HepG2 (cell line): ENCODE results near the gene SDC4. TPM values are rescaled to one million over a fixed set of nuclear protein-coding genes. Genes with fewer than 3 reads are reported as not detected.

Experiments
- CSRNP1 ChIP-seq: sonication (generic); formaldehyde crosslinking; IDR thresholded peaks from 2 replicates; pipeline ENCODE4 v1.8.1; 2023; ENCODE audit warnings: mild to moderate bottlenecking, missing genetic modification reagents
- GATA4 ChIP-seq: sonication (generic); IDR thresholded peaks from 2 replicates; pipeline ENCODE4 v1.6.1; 2016; ENCODE audit warnings: antibody characterized with exemption, low read depth, borderline replicate concordance
- GLI4 ChIP-seq: sonication (generic); formaldehyde crosslinking; IDR thresholded peaks from 2 replicates; pipeline ENCODE4 v1.5.1; 2020; ENCODE audit warnings: missing genetic modification reagents, mild to moderate bottlenecking, moderate library complexity, borderline replicate concordance
- HDAC2 ChIP-seq: sonication (generic); formaldehyde crosslinking; IDR thresholded peaks from 2 replicates; pipeline ENCODE4 v1.4.0; 2020; ENCODE audit warnings: missing genetic modification reagents
- HOMEZ ChIP-seq: IDR thresholded peaks from 2 replicates; pipeline ENCODE4 v1.6.1; 2016; ENCODE audit warnings: low read depth
- MAF1 ChIP-seq: sonication (generic); formaldehyde crosslinking; IDR thresholded peaks from 2 replicates; pipeline ENCODE4 v1.5.0; 2020; ENCODE audit warnings: missing genetic modification reagents, borderline replicate concordance
- MLX ChIP-seq: IDR thresholded peaks from 2 replicates; pipeline ENCODE4 v1.6.1; 2016
- MYC ChIP-seq: sonication (generic); formaldehyde crosslinking; IDR thresholded peaks from 2 replicates; pipeline ENCODE4 v1.9.0; 2021; ENCODE audit warnings: missing genetic modification reagents, borderline replicate concordance
- MZF1 ChIP-seq: sonication (generic); formaldehyde crosslinking; IDR thresholded peaks from 2 replicates; pipeline ENCODE4 v1.8.1; 2023; ENCODE audit warnings: mild to moderate bottlenecking, missing genetic modification reagents, borderline replicate concordance
- NCOA1 ChIP-seq: sonication (generic); formaldehyde crosslinking; IDR thresholded peaks from 2 replicates; pipeline ENCODE4 v1.9.0; 2021; ENCODE audit warnings: missing genetic modification reagents
- SALL2 ChIP-seq: sonication (generic); formaldehyde crosslinking; IDR thresholded peaks from 2 replicates; pipeline ENCODE4 v1.8.1; 2023; ENCODE audit warnings: mild to moderate bottlenecking, missing genetic modification reagents, inconsistent platforms
- SOX5 ChIP-seq: IDR thresholded peaks from 2 replicates; pipeline ENCODE4 v1.6.1; 2016; ENCODE audit warnings: borderline replicate concordance
- STAT5B ChIP-seq: sonication (generic); formaldehyde crosslinking; IDR thresholded peaks from 2 replicates; pipeline ENCODE4 v1.4.0; 2020; ENCODE audit warnings: missing genetic modification reagents
- U2AF2 ChIP-seq: fragments of 200-400 bp; formaldehyde crosslinking; IDR thresholded peaks from 2 replicates; pipeline ENCODE4 v1.6.1; 2017; ENCODE audit warnings: low read depth, mild to moderate bottlenecking, low read length
- YEATS2 ChIP-seq: sonication (generic); formaldehyde crosslinking; IDR thresholded peaks from 2 replicates; pipeline ENCODE4 v1.4.0; 2020; ENCODE audit warnings: missing genetic modification reagents, borderline replicate concordance
- ZFX ChIP-seq: sonication (generic); formaldehyde crosslinking; IDR thresholded peaks from 2 replicates; pipeline ENCODE4 v1.4.0; 2020; ENCODE audit warnings: mild to moderate bottlenecking, low read depth, missing genetic modification reagents, moderate library complexity
- ZFY ChIP-seq: sonication (generic); formaldehyde crosslinking; IDR thresholded peaks from 2 replicates; pipeline ENCODE4 v1.4.0; 2020; ENCODE audit warnings: missing genetic modification reagents
- ZGPAT ChIP-seq: IDR thresholded peaks from 2 replicates; pipeline ENCODE4 v1.6.1; 2016; ENCODE audit warnings: mild to moderate bottlenecking
- ZNF10 ChIP-seq: sonication (generic); formaldehyde crosslinking; IDR thresholded peaks from 2 replicates; pipeline ENCODE4 v1.4.0; 2020; ENCODE audit warnings: mild to moderate bottlenecking, low read depth, missing genetic modification reagents, borderline replicate concordance
- ZNF256 ChIP-seq: sonication (generic); formaldehyde crosslinking; conservative IDR thresholded peaks from 2 replicates; pipeline ENCODE4 v1.4.0; 2020; ENCODE audit warnings: missing genetic modification reagents
- ZNF367 ChIP-seq: sonication (generic); formaldehyde crosslinking; IDR thresholded peaks from 2 replicates; pipeline ENCODE4 v1.4.0; 2020; ENCODE audit warnings: missing genetic modification reagents, borderline replicate concordance
- ZNF570 ChIP-seq: sonication (generic); formaldehyde crosslinking; IDR thresholded peaks from 2 replicates; pipeline ENCODE4 v1.4.0; 2020; ENCODE audit warnings: mild to moderate bottlenecking, missing genetic modification reagents, borderline replicate concordance
- ZNF605 ChIP-seq: sonication (generic); formaldehyde crosslinking; IDR thresholded peaks from 2 replicates; pipeline ENCODE4 v1.8.0; 2022; ENCODE audit warnings: mild to moderate bottlenecking, missing genetic modification reagents
- ZNF644 ChIP-seq: IDR thresholded peaks from 2 replicates; pipeline ENCODE4 v1.6.1; 2016; ENCODE audit warnings: low read depth
- ZNF703 ChIP-seq: sonication (generic); formaldehyde crosslinking; IDR thresholded peaks from 2 replicates; pipeline ENCODE4 v1.5.1; 2020; ENCODE audit warnings: missing genetic modification reagents, mild to moderate bottlenecking, moderate library complexity, borderline replicate concordance
- ZNF841 ChIP-seq: sonication (generic); formaldehyde crosslinking; IDR thresholded peaks from 2 replicates; pipeline ENCODE4 v1.8.1; 2023; ENCODE audit warnings: missing genetic modification reagents, borderline replicate concordance
- polyA plus RNA-seq, 8 experiments: library from polyadenylated mRNA; depleted of rRNA in 3 of 8; stranded (reverse) in 7 of 8; unstranded in 1 of 8; fragments of >200 nt; fragmentation: Illumina TruSeq in 4 of 8; extraction: Trizol in 4 of 8; gene quantifications; 2 replicates each; pipeline versions ENCODE4 v1.2.1 to v1.2.3, GENCODE V29; 2011 to 2016; ENCODE audit warnings: low read depth in 4 of 8, missing spikeins in 1 of 8, mixed read lengths in 1 of 8; ENCODE audit not compliant: insufficient read depth in 1 of 8
- total RNA-seq, 5 experiments: library from RNA; depleted of rRNA; stranded (reverse); fragments of >200 nt; fragmentation: Illumina TruSeq; extraction: Trizol; gene quantifications; 2 replicates each; pipeline ENCODE4 v1.2.3, GENCODE V29; 2016; ENCODE audit warnings: low read depth in 1 of 5

The SDC4 gene
- total and polyA plus RNA-seq, 2 of the 13 experiments (the other 11 are each of a cell fraction or from before 2014, with no cell fraction given), result 49.0 to 65.1 TPM

GRCh38 chr20:45358282-45359068 is 10.3 kb upstream of the SDC4 start (continued):
- TF ChIP-seq MAF1 (no peak), ZNF644 (no peak; the same call in 1 of the 2 replicates), MZF1 (CRISPR knock-in tag) (peak; percentile 27; the same call in 1 of the 2 replicates), MYC (peak; percentile 78), NCOA1 (CRISPR knock-in tag) (peak; percentile 36; the same call in 1 of the 2 replicates), STAT5B (no peak), SOX5 (CRISPR knock-in tag) (peak; percentile 20; the same call in 1 of the 2 replicates), ZNF703 (CRISPR knock-in tag) (no peak; the same call in 1 of the 2 replicates), HDAC2 (CRISPR knock-in tag) (peak; percentile 30; the same call in 1 of the 2 replicates), CSRNP1 (CRISPR knock-in tag) (no peak), ZNF605 (CRISPR knock-in tag) (no peak), HOMEZ (no peak; the same call in 1 of the 2 replicates), ZGPAT (CRISPR knock-in tag) (no peak), ZNF10 (no peak), ZNF570 (CRISPR knock-in tag) (no peak), ZNF256 (CRISPR knock-in tag) (no peak), U2AF2 (no peak), ZFY (CRISPR knock-in tag) (no peak), ZNF367 (CRISPR knock-in tag) (no peak), GLI4 (CRISPR knock-in tag) (no peak), ZFX (CRISPR knock-in tag) (peak; percentile 38; the same call in 1 of the 2 replicates), SALL2 (no peak; the same call in 1 of the 2 replicates), GATA4 (no peak), ZNF841 (CRISPR knock-in tag) (no peak), MLX (CRISPR knock-in tag) (peak; percentile 50; the same call in 1 of the 2 replicates), YEATS2 (no peak)
